ENCODE data around the gene DRICH1. TPM values are rescaled to one million over a fixed set of nuclear protein-coding genes. Genes with fewer than 3 reads are reported as not detected.
"Not testable (repeated sequence)": the region's sequence is repeated elsewhere in the genome, so short reads cannot be mapped to it uniquely, and the experiment has no call there.

Gene DRICH1
- total RNA-seq, 4 donors from 2014 or later: 0.56 TPM; not detected in 3

- 13 to 17% methylated on average over 10 to 11 of the region's 11 CpGs for WGBS, 2 donors
- Histone ChIP-seq H3K4me3 (replicated peaks in 1 of 3) (peak overlapping the region in 2 of 3 donors; percentile 25 to 50), H3K9me3 (no peaks in the 10 kb centered on the region), H3K36me3 (no peaks in the 10 kb centered on the region), H3K4me1 (peaks cover 9 to 22% of the 10 kb centered on the region in 2 donors), H3K27ac (no peak overlapping the region), H3K27me3 (no peaks in the 10 kb centered on the region)
- intact Hi-C loops (cut with DNase I): no loop called here
- TF ChIP-seq CTCF (IDR thresholded peaks at IDR 0.05) (no peak), POLR2A (IDR thresholded peaks at IDR 0.05) (no peak)
- DNase-seq: peak; percentile 10 to 19
Measured at GRCh38 chr22:23565305-23565914, 66.7 kb downstream of the DRICH1 start.

GRCh38 chr22:23564276-23564675 is 67.8 kb downstream of the DRICH1 start:
- intact Hi-C loops (cut with DNase I): no loop called here
- no peaks in the 10 kb centered on the region for H3K27me3 ChIP-seq
- H3K27ac ChIP-seq: no peak overlapping the region
- H3K4me1 ChIP-seq: peaks cover 9 to 22% of the 10 kb centered on the region in 2 donors
- 86 to 96% methylated on average over 6 to 7 of the region's 7 CpGs for WGBS, 2 donors
- no peak for TF ChIP-seq POLR2A (IDR thresholded peaks at IDR 0.05)
- TF ChIP-seq CTCF (IDR thresholded peaks at IDR 0.05): no peak
- no peak overlapping the region for H3K4me3 ChIP-seq (replicated peaks in 1 of 3)
- H3K36me3 ChIP-seq: no peaks in the 10 kb centered on the region
- no peaks in the 10 kb centered on the region for H3K9me3 ChIP-seq
- DNase-seq: no peak

- no peak for TF ChIP-seq POLR2A (IDR thresholded peaks at IDR 0.05)
- no peak for TF ChIP-seq CTCF (IDR thresholded peaks at IDR 0.05)
- H3K4me1 ChIP-seq: peaks cover 9 to 23% of the 10 kb centered on the region in 2 donors
- intact Hi-C loops (cut with DNase I): no loop called here
- no peaks in the 10 kb centered on the region for H3K9me3 ChIP-seq
- H3K4me3 ChIP-seq (replicated peaks in 1 of 3): no peak overlapping the region
- no peaks in the 10 kb centered on the region for H3K36me3 ChIP-seq
- H3K27me3 ChIP-seq: no peaks in the 10 kb centered on the region
- no peak for DNase-seq
- no peak overlapping the region for H3K27ac ChIP-seq
- WGBS, 2 donors: 87 to 93% methylated on average over 9 of the region's 9 CpGs
Measured at GRCh38 chr22:23563111-23563510, 69.0 kb downstream of the DRICH1 start.

- H3K27ac ChIP-seq: no peak overlapping the region
- peaks cover 9 to 23% of the 10 kb centered on the region in 2 donors for H3K4me1 ChIP-seq
- DNase-seq: no peak
- TF ChIP-seq CTCF (IDR thresholded peaks at IDR 0.05) (no peak), POLR2A (IDR thresholded peaks at IDR 0.05) (no peak)
- no peak overlapping the region for H3K4me3 ChIP-seq (replicated peaks in 1 of 3)
- no peaks in the 10 kb centered on the region for H3K9me3 ChIP-seq
- 82 to 84% methylated on average over 4 of the region's 4 CpGs for WGBS, 2 donors
- H3K36me3 ChIP-seq: no peaks in the 10 kb centered on the region
- intact Hi-C loops (cut with DNase I): no loop called here
- H3K27me3 ChIP-seq: no peaks in the 10 kb centered on the region
Measured at GRCh38 chr22:23562186-23562585, 69.9 kb downstream of the DRICH1 start.

- H3K4me1 ChIP-seq: peaks cover 8 to 13% of the 10 kb centered on the region in 2 donors
- H3K27me3 ChIP-seq; H3K27ac ChIP-seq; H3K36me3 ChIP-seq; H3K9me3 ChIP-seq; DNase-seq; intact Hi-C loops (cut with DNase I); H3K4me3 ChIP-seq (replicated peaks in 1 of 3): not testable (repeated sequence)
- 92 to 98% methylated on average over 2 to 8 of the region's 24 CpGs for WGBS, 2 donors
Measured at GRCh38 chr22:23561025-23561510, 71.1 kb downstream of the DRICH1 start.

GRCh38 chr22:23560215-23560614 is 71.9 kb downstream of the DRICH1 start:
- 43 to 50% methylated on average over 1 of the region's 1 CpG for whole genome bisulfite sequencing, 2 donors
- H3K27ac ChIP-seq; H3K36me3 ChIP-seq; H3K27me3 ChIP-seq; intact Hi-C loops (cut with DNase I); H3K4me1 ChIP-seq; DNase-seq; H3K9me3 ChIP-seq; H3K4me3 ChIP-seq (replicated peaks in 1 of 3): not testable (repeated sequence)

Small RNA genes lying within 50 kb of the gene (small RNA-seq; reads per million reads assigned to genes)
- gene AP000346.3: not detected

Other genes starting within 250 kb of the DRICH1 start
- not detected for gene IGLL1, start 52.0 kb downstream of the DRICH1 start, total RNA-seq
- 1 to 10 TPM in 1 of 4 donors, under 1 TPM in 1, not detected in 2; 0.25 to 1.3 TPM for gene RGL4, start 58.7 kb upstream of the DRICH1 start, total RNA-seq
- gene ZNF70, start 118.8 kb upstream of the DRICH1 start, total RNA-seq: 10 to 100 TPM in 1 of 4 donors, 1 to 10 TPM in 3; 5.0 to 10.7 (median 7.4) TPM
- not detected for gene VPREB3, start 122.1 kb upstream of the DRICH1 start, total RNA-seq
- not detected for gene C22orf15, start 130.7 kb upstream of the DRICH1 start, total RNA-seq
- gene CHCHD10, start 135.7 kb upstream of the DRICH1 start, total RNA-seq: 100 to 1,000 TPM in 1 of 4 donors, 10 to 100 TPM in 2, 1 to 10 TPM in 1; 9.4 to 154 (median 47.0) TPM
- gene MMP11, start 140.5 kb upstream of the DRICH1 start, total RNA-seq: 1 to 10 TPM in 3 of 4 donors, under 1 TPM in 1; 0.38 to 2.3 (median 1.7) TPM
- gene SMARCB1, start 154.6 kb upstream of the DRICH1 start, total RNA-seq: 100 to 1,000 TPM in 1 of 4 donors, 10 to 100 TPM in 3; 59.8 to 107 (median 75.4) TPM
- 10 to 100 TPM in 1 of 4 donors, 1 to 10 TPM in 3; 1.6 to 15.9 (median 4.1) TPM for gene DERL3, start 206.7 kb upstream of the DRICH1 start, total RNA-seq
- gene SLC2A11, start 225.6 kb upstream of the DRICH1 start, total RNA-seq: 10 to 100 TPM; 17.5 to 30.0 (median 24.3) TPM

All from thyroid gland (tissue), 4 donors.